Heart left ventricle (tissue), 16 donors: ENCODE results near the gene ZBTB7C. TPM values are rescaled to one million over a fixed set of nuclear protein-coding genes. Genes with fewer than 3 reads are reported as not detected.

Experiments
- ATAC-seq, 4 donors: fragments of 200-7000 bp; cut with Tn5 transposase; one replicate each; pipeline ENCODE4 v1.9.1; 2020 to 2022; ENCODE audit warnings: moderate library complexity in 4 of 4, mild to moderate bottlenecking in 3 of 4, moderate number of reproducible peaks in 1 of 4
- DNase-seq, 5 donors: peaks; one replicate each; pipeline ENCODE4 v3.0.0-alpha.2; 2020
- H3K27ac ChIP-seq, 12 donors: fragments of 200-600 bp; sonication (generic) in 4 of 12; one replicate each; pipeline versions ENCODE4 v1.5.0 to v1.8.0; 2016 to 2022; ENCODE audit warnings: mild to moderate bottlenecking in 2 of 12
- H3K27me3 ChIP-seq, 9 donors: fragments of 200-600 bp; sonication (generic) in 2 of 9; one replicate each; pipeline versions ENCODE4 v1.5.1 to v1.8.0; 2016 to 2022; ENCODE audit warnings: mild to moderate bottlenecking in 3 of 9
- H3K36me3 ChIP-seq, 9 donors: fragments of 200-600 bp; sonication (generic) in 2 of 9; one replicate each; pipeline versions ENCODE4 v1.5.0 to v1.8.0; 2018 to 2022; ENCODE audit warnings: mild to moderate bottlenecking in 2 of 9
- H3K4me1 ChIP-seq, 12 donors: fragments of 200-600 bp; sonication (generic) in 4 of 12; one replicate each; pipeline versions ENCODE4 v1.5.0 to v1.8.0; 2016 to 2022; ENCODE audit warnings: mild to moderate bottlenecking in 3 of 12
- H3K4me3 ChIP-seq, 12 donors: fragments of 200-600 bp; sonication (generic) in 4 of 12; one replicate each; pipeline versions ENCODE4 v1.5.0 to v1.8.0; 2017 to 2022; ENCODE audit warnings: mild to moderate bottlenecking in 9 of 12, moderate library complexity in 4 of 12
- H3K9me3 ChIP-seq, 12 donors: fragments of 200-600 bp; sonication (generic) in 4 of 12; one replicate each; pipeline versions ENCODE4 v1.5.0 to v1.8.0; 2016 to 2022; ENCODE audit warnings: mild to moderate bottlenecking in 1 of 12
- POLR2A ChIP-seq, 2 donors: fragments of 450-650 bp; IDR thresholded peaks; one replicate each; pipeline ENCODE4 v1.6.1; 2017; ENCODE audit warnings: antibody characterized with exemption in 2 of 2, mild to moderate bottlenecking in 2 of 2, moderate library complexity in 2 of 2
- WGBS, 4 donors: extraction: QIAGEN DNeasy Blood & Tissue Kit in 2 of 4; methylation state at CpG; one replicate each; pipeline versions ENCODE4 v1.1.5 to v1.1.7; 2013 to 2018; 5-methylcytosine and 5-hydroxymethylcytosine counted together
- intact Hi-C, 10 donors: fragments of 100-400 bp; cut with DNase I; formaldehyde crosslinking; loops; one replicate each; pipeline versions ENCODE4 v1.11.1 to v1.14.2; 2022
- polyA plus RNA-seq, 2 donors: library from polyadenylated mRNA; stranded (reverse); fragments of 200-250 nt; gene quantifications; one replicate each; pipeline ENCODE4 v1.2.3, GENCODE V29; 2013
- total RNA-seq, 9 donors: library from RNA; depleted of rRNA in 2 of 9; stranded (reverse); fragments of >200 nt in 2 of 9; fragmentation: NEBNext Ultra II Directional in 3 of 9; extraction: Animal tissue kit (Norgen Biotek cat#: 25700) in 3 of 9; gene quantifications; one replicate each; pipeline versions ENCODE4 v1.1.0 to v1.2.4, GENCODE V29; 2016 to 2023
- TF ChIP-seq, protein P1 (sequence below), 12 donors: fragments of 200-600 bp; sonication (generic) in 4 of 12; IDR thresholded peaks; one replicate each; pipeline versions ENCODE4 v1.5.0 to v1.8.0; 2018 to 2022; ENCODE audit warnings: antibody characterized with exemption in 12 of 12, mild to moderate bottlenecking in 5 of 12
- donor health status: ischemic (EF 13 %, LVEDD 7.1; RV severe dilation, severe dysfunction).
- donor health status: healthy with polysubstance abuse.
- donor health status: DM: no; HTN: yes; CAD: no.
- donor health status: DM: no; HTN: no; CAD: no.
- donor health status: ischemic (EF 25% LVEDD 6.9; RV normal size, moderate dysfunction).
- donor health status: ischemic (EF 25% LVEDD 5.7; RV mildly dilated, moderate dysfunction).
- donor health status: healthy.
- donor health status: DM: yes; HTN: yes; CAD: no.
- donor health status: ischemic (EF 35%, LVEDD 5.7; RV mildly dilated, moderate dysfunction).
- donor health status: nonischemic (EF 11% LVEDD 7.7; RV severe dilation, severe dysfunction).
- donor health status: DM: yes; HTN: yes; CAD: no.
- donor health status: PGD.
- donor health status: ischemic (EF 29% LVEDD 5.4; RV normal size, mild dysfunction).
- donor health status: nonischemic (EF 23%, LVEDD 6.1; RV moderate dilation, normal function).

Gene ZBTB7C
- total and polyA plus RNA-seq, 11 donors = 0.68 to 7.5 (median 2.3) TPM

DNA sequence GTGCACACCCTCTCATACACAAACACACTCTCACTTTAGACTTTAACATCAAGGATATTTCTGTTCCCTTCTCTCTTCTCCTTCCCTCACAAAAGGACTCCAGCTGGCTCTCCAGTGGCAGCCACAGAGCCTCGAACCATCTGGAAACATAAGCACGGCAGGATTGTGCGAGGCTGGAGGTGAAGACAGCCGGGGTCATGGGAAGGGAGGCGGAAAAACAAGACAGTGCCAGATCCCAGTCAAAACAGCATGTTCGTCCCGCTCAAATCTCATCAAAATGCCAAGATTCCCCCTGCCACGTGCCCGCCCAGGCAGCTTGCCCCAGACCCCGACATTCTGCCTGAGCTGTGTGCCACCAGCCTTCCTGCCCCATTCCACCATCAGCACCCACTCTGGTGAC lies 180.3 kb downstream of the ZBTB7C start:
- Histone ChIP-seq H3K36me3 (no peaks in the 10 kb centered on the region), H3K27me3 (no peaks in the 10 kb centered on the region), H3K4me1 (peaks cover 0 to 38% (median 22%) of the 10 kb centered on the region in 12 donors), H3K9me3 (no peaks in the 10 kb centered on the region), H3K27ac (peak overlapping the region in 6 of 12 donors; percentile 37 to 64 (median 48)), H3K4me3 (no peak overlapping the region)
- intact Hi-C loops = loop anchor here in 5 of 10 donors (5.0 to 10.0 kb wide), 4 partner anchors 183 to 218 kb away; no protein-coding TSS in a partner anchor
- DNase-seq = peak in 2 of 5 donors; percentile 37 to 61
- ATAC-seq = peak in 3 of 4 donors; percentile 12 to 60 (median 39)
- TF ChIP-seq, protein P1, sequence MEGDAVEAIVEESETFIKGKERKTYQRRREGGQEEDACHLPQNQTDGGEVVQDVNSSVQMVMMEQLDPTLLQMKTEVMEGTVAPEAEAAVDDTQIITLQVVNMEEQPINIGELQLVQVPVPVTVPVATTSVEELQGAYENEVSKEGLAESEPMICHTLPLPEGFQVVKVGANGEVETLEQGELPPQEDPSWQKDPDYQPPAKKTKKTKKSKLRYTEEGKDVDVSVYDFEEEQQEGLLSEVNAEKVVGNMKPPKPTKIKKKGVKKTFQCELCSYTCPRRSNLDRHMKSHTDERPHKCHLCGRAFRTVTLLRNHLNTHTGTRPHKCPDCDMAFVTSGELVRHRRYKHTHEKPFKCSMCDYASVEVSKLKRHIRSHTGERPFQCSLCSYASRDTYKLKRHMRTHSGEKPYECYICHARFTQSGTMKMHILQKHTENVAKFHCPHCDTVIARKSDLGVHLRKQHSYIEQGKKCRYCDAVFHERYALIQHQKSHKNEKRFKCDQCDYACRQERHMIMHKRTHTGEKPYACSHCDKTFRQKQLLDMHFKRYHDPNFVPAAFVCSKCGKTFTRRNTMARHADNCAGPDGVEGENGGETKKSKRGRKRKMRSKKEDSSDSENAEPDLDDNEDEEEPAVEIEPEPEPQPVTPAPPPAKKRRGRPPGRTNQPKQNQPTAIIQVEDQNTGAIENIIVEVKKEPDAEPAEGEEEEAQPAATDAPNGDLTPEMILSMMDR (IDR thresholded peaks at IDR 0.05) = no peak
- TF ChIP-seq POLR2A (IDR thresholded peaks at IDR 0.05) = no peak
- 41 to 48% (median 44%) methylated on average over 10 of the region's 10 CpGs for WGBS, 4 donors

DNA sequence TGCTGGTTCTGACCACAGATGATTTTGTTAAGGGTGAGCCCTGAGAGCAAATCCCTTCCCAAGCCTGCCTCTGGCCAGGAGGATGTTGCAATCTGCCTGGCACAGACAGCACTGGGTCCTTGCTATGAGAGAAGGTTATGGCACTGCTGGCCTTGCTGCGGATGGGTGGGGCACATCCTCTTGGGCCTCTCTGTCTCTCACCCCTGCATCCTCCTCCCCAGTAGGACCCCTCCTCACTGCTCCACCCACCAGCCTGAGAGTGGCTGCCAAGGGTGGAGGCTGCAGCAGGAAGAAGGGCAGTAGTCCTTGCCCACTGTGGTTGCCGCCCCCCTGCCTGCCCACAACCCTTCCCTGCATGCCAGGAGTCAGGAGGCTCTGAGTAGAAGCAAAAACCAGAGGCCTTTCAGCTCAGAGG lies 180.9 kb downstream of the ZBTB7C start:
- WGBS, 4 donors = 34 to 64% (median 61%) methylated on average over 2 of the region's 2 CpGs
- no peak for TF ChIP-seq POLR2A (IDR thresholded peaks at IDR 0.05)
- TF ChIP-seq, protein P1 (IDR thresholded peaks at IDR 0.05) = no peak
- Histone ChIP-seq H3K4me3 (no peak overlapping the region), H3K36me3 (no peaks in the 10 kb centered on the region), H3K27ac (peak overlapping the region in 5 of 12 donors; percentile 2 to 59 (median 13)), H3K27me3 (no peaks in the 10 kb centered on the region), H3K4me1 (peaks cover 0 to 38% (median 22%) of the 10 kb centered on the region in 12 donors), H3K9me3 (no peaks in the 10 kb centered on the region)
- intact Hi-C loops = loop anchor here in 5 of 10 donors (5.0 to 10.0 kb wide), 4 partner anchors 184 to 219 kb away; no protein-coding TSS in a partner anchor
- DNase-seq (peak; percentile 33 to 82 (median 60)), ATAC-seq (peak; percentile 35 to 86 (median 78))

DNA sequence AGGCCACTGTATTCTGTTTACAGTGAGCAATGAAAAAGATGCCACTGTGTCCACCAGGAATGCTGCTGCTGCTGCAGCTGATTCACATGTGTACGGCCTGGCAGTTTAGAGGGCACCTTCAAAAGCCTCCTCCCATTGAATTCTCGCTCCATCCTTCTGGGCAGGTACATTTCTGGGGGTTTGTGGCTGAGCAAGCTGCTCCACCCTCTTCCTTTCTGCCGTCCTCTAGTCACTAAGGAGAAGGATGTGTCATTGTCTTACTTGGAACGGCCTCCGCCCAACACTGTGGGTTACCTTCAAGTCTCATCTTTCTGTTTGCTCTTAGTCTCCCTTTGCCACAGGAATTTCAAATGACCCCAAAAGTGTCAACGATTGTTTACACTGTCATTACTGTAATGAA lies 182.0 kb downstream of the ZBTB7C start:
- WGBS, 4 donors = 69 to 74% (median 73%) methylated on average over 6 of the region's 6 CpGs
- Histone ChIP-seq H3K27me3 (no peaks in the 10 kb centered on the region), H3K36me3 (no peaks in the 10 kb centered on the region), H3K9me3 (no peaks in the 10 kb centered on the region), H3K4me3 (no peak overlapping the region), H3K27ac (peak overlapping the region in 2 of 12 donors; percentile 3 to 14), H3K4me1 (peaks cover 0 to 42% (median 26%) of the 10 kb centered on the region in 12 donors)
- intact Hi-C loops = loop anchor here in 5 of 10 donors (5.0 to 10.0 kb wide), 4 partner anchors 185 to 220 kb away; no protein-coding TSS in a partner anchor
- DNase-seq = no peak
- TF ChIP-seq, protein P1 (IDR thresholded peaks at IDR 0.05) = no peak
- TF ChIP-seq POLR2A (IDR thresholded peaks at IDR 0.05) = no peak
- peak in 1 of 4 donors; percentile 17 for ATAC-seq

DNA sequence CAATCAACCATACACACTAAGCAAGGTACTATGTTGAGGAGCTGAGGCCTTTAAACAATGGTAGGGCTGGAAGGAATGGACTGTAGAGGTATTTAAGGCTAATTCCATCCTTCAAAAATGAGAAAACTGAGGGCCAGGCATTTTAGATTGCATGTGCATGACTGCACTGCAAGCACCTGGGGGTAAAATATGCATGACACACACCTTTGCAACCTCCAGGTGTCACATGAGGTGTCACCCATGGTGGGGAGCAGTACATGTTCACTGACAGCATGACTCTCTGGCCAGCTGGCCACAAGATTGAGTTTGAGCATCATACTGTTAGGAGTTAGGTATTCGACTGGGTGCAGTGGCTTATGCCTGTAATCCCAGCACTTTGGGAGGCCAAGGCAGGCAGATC lies 182.8 kb downstream of the ZBTB7C start:
- H3K36me3 ChIP-seq = no peaks in the 10 kb centered on the region
- DNase-seq (no peak), ATAC-seq (no peak)
- no peaks in the 10 kb centered on the region for H3K9me3 ChIP-seq
- peaks cover 0 to 45% (median 29%) of the 10 kb centered on the region in 12 donors for H3K4me1 ChIP-seq
- H3K27ac ChIP-seq = no peak overlapping the region
- TF ChIP-seq, protein P1 (IDR thresholded peaks at IDR 0.05) = no peak
- no peak for TF ChIP-seq POLR2A (IDR thresholded peaks at IDR 0.05)
- no peaks in the 10 kb centered on the region for H3K27me3 ChIP-seq
- intact Hi-C loops = loop anchor here in 5 of 10 donors (5.0 to 10.0 kb wide), 4 partner anchors 186 to 221 kb away; no protein-coding TSS in a partner anchor
- H3K4me3 ChIP-seq = no peak overlapping the region
- 93 to 100% (median 95%) methylated on average over 1 of the region's 1 CpG for WGBS, 4 donors
